Inflammatory macrophage treated with lipopolysaccharide for 4 hours (primary cell): Measurements from ENCODE around the gene EHBP1.
"Not testable (repeated sequence)": the region's sequence is repeated elsewhere in the genome, so short reads cannot be mapped to it uniquely, and the experiment has no call there.

Experiments used
- DNase-seq: peaks from one replicate; pipeline ENCODE4 v3.0.0-alpha.2; 2020

Gene EHBP1

DNA sequence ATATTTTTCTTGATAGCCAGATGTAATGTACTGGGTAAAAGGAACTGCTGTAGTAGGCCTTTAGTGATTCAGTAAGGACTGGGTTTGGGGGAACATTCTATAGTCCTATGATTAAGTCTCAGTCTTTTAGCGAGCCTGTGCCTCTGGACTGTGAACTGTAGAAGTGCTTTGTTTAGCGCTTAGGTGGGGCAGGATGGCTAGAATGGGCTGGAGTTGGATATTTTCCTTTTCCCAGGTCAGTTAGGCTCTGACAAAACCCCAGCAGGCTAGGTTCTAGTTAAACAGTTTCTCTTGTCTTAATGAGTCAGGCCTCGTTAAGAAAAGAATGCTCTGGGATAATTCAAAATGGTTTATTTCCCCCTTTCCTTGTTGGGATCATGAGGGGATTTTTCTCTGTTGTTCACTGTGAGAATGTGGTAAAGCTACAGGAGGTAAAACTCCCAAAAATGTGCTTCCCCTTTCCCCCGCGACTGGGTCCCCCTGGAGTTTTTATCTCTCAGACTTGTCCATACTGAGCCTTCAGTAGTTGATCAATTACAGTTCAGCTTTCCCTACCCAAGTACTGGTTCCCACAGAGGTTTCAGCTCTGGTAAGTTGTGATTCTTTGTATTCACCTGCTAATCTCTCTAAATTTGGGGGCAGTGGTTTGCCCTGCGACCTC, 31.5 kb downstream of the EHBP1 start:
- no peak for DNase-seq

DNA sequence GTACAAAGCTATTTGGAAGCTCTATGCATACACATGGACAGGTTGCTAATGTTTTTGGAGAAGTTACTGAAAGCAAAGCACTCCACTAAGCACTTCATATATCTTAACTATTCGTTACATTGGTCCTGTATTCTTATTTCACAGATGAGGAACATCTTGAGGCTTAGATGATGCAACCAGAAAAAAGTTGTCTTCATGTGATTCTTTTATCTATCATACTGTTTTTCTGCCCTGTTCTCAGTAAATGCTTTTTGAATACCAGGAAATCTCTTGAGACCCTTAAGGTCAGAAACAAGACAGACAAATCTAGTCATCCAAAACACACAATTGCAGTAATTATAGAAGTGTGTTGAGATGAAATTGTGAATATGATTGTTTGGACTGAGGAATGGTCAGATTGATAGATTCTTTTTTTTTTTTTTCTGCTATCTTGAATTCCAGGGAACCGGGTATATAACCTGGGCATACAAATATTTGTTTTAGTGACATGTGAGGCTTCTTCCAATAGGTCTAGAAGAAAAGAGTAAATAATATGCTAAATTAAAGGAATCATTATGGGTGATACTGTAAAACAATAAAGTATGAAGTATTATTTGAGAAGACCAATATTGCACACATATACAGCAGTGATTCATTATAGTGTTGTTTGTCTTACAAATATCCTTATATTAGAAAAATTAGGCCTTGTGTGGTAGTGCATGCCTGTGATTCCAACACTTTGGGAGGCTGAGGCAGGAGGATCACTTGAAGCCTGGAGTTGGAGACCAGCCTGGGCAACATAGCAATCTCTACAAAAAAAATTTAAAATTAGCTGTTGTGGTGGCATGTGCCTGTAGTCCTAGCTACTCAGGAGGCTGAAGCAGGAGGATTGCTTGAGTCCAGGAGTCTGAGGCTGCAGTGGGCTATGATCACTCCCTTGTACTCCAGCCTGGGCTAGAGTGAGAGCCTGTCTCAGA, 33.7 kb downstream of the EHBP1 start:
- DNase-seq: no peak

DNA sequence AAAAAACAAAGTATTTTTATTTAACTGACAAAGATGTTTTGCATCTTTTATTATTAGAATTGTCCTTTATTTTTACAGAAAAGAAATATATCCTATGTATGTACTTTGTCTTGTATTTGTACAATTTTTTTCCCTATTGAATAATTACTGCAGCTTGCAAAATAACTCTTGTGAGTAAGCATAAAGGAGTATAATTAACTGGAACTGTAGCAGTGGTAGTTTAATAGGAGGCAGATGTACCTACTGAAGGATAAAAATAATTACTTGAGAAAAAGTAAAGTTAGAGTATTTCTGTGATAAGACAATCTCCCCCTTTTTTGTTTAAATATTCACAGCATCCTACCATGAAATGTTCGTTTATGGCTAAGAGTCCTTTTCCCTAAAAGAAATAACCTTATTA, 34.7 kb downstream of the EHBP1 start:
- DNase-seq: no peak

DNA sequence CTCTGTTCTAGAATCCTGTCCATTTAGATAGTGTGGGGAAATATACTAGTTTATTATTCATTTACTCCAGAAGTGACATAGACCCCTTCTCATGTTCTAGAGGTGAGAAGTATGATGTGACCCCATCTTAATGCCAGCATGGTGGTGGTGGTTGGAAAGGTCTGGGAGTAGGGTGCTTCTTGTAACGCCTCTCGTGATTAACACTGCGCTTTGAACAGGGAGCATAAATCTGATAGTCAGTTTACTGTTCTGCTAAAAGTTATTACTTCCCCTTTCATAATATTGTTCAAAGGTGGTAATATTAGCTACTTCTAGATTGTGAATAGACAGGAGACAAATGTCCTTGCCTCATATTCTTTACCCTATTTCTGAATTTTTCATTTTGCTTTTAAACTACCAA, 35.6 kb downstream of the EHBP1 start:
- DNase-seq: no peak

DNA sequence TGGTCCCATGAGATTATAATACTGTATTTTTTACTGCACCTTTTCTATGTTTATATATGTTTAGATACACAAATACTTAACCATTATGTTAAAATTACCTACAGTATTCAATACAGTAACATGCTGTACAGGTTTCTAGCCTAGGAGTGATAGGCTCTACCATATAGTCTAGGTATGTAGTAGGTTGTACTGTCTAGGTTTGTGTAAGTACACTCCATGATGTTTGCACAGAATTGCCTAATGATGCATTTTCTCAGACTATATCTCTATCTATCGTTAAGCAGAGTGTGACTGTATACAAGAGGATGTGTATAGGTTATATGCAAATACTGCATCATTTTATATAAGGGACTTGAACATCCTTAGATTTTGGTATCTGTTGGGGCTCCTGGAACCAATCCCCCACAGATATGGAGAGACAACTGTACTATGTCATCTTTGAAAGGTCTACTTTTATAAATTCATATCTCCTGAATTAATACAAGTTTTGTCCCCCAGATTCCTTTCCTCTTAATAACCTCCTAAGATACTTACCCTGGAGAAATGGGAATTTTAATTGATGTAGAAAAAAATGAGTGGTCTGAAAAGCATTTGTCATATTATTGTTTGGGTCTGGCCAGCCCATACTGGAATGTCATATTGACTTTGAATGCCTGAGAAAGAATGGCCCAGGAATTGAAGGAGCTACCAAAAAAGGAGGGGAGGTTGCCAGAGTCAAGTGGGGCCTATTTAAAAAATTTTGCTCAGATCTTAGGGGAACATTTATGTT, 36.6 kb downstream of the EHBP1 start:
- no peak for DNase-seq

DNA sequence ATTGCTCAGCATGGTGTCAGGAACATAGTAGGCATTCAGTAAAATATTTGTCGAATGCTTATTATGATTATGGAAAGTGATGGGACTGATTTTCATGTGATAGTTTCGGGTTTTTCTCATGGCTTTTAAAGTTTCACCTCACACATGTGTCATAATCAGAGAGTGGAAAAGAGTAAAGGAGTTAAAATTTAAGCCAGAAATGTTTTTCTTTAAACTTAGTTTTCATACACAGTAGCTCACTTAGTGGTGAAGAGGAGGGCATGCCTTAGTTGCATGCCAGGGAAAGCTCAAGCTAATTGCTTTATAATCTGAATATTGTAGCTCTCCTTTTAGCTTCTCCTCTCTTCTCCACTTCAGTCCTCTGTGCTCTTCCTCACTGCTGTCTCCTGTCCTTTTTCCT, 38.0 kb downstream of the EHBP1 start:
- DNase-seq: no peak

DNA sequence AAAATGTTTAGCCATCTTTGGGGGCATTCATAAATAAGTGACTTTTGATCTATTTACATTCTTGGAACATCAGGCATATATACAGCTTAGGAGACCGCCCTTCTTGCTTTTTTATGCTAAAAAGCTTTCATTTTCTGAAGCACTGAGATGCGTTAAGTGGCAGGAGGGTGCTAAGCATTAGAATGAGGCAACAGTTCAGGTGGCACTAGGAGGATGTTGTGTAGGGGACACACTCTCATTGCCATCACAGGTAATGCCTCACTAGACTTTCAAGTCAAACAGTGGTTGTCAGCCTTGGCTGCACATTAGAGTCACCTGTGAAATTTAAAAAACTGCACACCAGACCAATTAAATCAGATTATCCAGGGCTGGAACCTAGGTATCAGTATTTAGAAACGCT, 39.1 kb downstream of the EHBP1 start:
- DNase-seq: no peak

DNA sequence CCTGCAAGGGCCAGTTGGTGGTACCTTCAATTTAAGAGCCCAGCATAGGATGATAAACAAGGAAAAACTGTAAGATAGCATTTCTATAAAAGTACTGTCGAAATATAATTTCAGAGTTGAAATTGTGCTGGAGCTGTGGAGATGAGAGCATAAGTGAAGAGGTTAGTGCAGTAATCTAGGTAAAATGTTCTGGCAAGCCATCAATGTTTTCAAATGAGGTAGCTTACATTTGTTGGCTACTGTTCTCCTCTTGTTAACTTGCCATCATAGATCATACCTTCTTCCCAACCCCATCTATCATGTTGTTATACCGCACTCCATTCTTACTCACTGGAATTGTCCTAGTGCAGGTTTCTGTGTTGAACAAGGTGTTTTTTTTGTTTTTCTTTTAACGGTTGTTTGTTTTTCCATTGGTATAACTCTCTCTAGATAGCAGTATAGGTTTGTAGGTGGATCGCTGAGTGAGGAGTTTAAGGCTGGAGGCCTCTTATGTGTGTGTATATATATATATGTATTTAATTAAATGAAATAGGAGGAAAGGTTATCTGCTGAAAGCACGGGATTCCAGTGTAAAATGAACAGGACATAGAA, 40.5 kb downstream of the EHBP1 start:
- no peak for DNase-seq

DNA sequence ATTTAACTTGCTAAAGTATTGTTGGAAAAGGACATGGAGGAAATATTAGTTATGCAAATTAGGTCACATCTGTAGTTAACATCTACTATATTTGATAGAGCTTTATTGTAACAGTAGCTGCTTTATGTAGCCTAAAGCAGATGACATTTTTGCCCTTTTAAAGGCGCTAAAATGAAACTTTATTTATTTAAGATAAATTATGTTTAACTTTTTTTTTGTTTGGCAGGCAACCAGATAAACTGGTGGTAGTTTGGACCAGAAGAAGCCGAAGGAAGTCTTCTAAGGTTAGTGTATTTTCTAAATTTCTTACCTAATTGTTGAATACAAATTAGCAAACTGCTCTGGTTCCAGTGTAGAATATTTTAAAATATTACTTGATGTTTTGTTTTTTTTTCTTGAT, 41.7 kb downstream of the EHBP1 start:
- no peak for DNase-seq

DNA sequence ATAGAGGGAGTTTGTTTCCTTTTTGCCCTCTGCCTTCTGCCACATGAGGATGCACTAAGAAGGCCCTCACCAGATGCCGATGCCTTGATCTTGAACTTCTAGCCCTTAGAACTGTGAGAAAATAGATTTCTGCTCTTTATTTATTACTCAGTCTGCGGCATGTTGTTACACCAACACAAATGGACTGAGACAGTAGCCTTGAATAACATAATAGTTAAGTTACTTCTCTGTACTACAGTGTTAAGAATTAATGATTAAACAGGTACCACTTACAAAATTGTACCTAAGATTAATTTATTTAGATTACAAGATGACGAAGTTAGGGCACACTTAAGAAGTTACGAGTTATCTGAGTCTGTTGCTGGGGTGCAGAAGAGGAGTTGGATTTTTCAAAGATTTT, 42.4 kb downstream of the EHBP1 start:
- DNase-seq: no peak

DNA sequence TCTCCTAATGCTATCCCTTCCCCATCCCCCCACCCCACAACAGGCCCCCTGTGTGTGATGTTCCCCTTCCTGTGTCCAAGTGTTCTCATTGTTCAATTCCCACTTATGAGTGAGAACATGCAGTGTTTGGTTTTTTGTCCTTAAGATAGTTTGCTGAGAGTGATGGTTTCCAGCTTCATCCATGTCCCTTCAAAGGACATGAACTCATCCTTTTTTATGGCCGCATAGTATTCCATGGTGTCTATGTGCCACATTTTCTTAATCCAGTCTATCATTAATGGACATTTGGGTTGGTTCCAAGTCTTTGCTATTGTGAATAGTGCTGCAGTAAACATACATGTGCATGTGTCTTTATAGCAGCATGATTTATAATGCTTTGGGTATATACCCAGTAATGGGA, 43.6 kb downstream of the EHBP1 start:
- not testable (repeated sequence) for DNase-seq

DNA sequence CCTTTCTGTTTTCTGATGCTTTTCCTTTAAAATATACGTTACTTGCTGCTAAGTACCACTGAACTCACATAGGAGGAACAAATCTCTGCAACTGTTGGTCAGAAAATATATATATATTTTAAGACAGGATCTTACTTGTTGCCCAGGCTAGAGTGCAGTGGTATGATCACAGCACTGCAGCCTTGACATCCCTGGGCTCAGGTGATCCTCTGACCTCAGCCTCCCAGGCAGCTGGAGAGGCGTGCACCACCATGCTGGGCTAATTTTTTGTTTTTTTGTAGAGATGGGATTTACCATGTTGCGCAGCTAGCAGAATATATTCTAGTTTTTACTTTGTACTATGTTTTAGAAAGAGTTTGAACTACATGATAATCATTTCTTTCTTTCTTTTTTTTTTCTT, 51.5 kb downstream of the EHBP1 start:
- DNase-seq: no peak

DNA sequence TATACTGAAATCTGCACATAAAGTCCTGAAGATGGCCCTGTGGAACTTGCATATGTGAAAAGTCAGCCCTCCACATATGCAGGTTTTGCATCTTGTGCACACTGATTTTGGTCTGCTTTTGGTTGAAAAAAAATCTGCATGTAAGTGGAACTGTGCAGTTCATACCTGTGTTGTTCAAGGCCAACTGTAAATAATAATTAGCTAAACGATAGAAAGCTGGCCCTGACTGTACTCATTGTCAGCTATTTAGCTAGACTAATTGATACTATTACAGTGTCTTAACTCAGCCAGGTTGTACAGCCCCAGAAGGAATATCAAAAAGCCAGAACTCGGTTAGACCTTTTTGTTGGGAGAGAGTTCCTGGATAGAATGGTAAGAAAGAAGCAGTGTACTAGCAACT, 54.5 kb downstream of the EHBP1 start:
- DNase-seq: no peak

DNA sequence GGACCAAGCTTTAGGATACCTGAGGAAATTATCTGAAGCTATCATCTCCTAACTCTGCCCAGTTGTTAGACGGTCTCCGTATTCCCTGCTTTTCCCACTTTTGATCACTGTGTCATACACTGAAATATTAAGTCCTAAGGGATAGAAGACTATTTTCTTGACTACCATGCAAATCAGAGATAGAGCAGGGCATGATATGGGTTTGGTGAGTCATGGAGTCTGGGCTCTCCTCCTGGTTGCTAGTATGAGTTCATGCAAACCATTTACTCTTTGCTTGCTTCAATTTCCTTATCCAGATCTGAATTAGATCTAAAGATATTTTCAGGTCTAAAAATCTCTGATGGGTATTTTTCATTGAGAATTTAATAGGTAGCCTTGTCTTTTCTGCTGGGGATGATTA, 55.0 kb downstream of the EHBP1 start:
- DNase-seq: no peak

DNA sequence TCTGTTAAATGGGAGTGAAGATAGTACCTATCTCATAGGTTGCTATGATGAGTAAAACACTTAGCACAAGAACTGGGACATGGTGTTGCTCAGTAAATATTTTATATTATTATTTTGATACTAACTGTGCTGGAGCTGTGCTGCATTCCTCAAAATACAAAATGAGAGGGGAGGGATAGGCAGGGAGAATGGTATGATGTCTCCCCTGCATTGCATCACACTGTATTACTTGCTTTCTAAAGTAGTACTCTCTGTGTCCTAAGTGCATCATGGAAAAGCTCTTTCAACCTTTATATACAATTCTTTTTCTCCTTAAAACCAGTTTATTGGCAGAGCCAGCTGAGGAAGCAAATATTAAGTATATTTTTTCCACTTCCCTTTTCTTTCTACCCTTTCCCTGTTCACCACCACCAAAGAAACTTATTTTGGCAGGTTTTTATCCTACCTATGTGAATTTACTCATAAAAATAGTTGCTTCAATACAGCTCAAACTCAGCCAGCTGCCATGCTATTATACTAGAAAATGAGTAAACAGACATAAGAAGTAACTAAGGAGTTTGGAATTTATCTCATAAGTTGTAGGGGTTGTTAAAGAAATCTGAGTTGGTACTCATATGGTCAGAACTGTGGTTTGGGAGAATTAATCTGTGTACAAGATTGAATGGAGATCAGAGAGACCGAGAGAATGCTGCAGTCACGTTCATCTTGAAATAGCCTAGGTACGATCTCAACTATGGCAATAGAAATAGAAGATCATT, 60.3 kb downstream of the EHBP1 start:
- DNase-seq: no peak

DNA sequence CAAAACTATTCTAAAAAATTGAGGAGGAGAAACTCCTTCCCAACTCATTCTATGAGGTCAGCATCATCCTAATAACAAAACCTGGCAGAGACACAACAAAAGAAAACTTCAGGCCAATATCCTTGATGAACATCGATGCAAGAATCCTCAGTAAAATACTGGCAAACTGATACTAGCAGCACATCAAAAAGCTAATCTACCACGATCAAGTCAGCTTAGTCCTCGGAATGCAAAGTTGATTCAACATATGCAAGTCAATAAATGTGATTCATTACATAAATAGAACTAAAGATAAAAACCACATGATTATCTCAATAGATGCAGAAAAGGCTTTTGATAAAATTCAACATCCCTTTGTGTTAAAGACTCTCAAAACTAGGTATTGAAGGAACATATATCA, 63.1 kb downstream of the EHBP1 start:
- DNase-seq: no peak

DNA sequence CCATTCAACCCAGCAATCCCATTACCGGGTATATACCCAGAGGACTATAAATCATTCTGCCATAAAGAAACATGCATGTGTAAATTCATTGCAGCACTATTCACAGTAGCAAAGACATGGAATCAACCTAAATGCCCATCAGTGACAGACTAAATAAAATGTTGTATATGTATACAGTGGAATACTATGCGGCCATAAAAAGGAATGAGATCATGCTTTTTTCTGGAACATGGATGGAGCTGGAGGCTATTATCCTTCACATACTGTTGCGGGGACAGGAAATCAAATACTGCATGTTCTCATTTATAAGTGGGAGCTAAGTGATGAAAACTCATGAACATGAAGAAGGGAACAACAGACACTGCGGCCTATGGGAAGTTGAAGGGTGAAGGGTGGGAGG, 65.1 kb downstream of the EHBP1 start:
- DNase-seq: no peak

DNA sequence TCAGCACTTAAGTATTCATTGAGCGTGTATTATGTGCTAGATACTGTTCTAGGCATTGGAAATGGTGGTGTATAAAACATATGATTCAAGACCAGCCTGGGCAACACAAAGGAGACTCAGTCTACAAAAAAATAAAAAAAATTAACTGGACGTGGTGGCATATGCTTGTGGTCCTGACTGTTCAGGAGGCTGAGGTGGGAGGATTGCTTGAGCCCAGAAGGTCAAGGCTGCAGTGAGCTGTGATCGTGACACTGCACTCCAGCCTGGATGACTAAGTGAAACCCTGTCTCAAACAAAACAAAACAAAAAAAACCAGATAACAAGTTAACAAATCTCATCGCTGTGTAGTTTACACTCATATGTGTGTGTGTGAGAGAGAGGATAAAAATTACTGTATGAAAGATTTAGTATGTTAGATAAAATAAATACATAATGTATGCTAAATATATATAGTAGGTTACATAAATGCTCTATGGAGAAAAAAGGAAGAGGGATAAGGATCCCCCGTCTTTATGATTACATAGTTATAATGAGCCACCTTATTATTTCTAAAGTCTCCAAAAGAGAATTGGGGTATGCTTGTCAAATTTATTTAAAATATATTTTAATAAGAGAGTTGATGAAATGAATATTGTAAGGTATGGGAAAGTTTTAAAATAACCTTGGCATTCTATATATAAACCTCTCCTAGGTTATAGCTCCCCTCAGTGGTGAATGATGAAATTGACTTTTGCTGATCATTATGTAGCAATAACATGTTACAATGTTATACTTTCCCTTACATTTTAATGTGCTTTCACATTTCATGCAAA, 69.2 kb downstream of the EHBP1 start:
- DNase-seq: peak; percentile 57

DNA sequence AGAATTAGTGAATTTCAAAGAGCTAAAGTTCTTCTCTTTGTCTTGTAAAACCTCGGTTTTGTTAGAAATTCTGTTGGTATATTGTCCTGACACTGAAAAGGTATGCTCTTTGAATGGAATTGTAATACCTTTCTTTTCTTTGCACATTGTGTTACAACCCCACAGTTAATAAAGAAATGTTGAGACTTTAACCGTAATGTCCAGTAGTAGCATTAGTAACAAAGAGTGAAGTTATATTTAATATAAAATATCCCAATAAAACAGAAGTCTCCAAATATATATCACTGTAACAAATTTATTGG, 69.8 kb downstream of the EHBP1 start:
- no peak for DNase-seq

DNA sequence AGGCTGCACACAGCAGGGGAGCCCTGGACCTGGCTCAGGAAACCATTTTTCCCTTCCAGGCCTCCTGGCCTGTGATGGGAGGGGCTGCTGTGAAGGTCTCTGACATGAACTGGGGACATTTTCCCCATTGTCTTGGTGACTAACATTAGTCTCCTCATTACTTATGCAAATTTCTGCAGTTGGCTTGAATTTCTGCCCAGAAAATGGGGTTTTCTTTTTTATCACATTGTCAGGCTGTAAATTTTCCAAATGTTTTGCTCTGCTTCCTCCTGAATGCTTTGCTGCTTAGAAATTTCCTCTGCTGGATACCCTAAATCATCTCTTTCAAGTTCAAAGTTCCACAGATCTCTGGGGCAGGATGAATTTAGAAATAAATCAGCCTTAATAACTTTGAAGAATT, 78.2 kb downstream of the EHBP1 start:
- no peak for DNase-seq

DNA sequence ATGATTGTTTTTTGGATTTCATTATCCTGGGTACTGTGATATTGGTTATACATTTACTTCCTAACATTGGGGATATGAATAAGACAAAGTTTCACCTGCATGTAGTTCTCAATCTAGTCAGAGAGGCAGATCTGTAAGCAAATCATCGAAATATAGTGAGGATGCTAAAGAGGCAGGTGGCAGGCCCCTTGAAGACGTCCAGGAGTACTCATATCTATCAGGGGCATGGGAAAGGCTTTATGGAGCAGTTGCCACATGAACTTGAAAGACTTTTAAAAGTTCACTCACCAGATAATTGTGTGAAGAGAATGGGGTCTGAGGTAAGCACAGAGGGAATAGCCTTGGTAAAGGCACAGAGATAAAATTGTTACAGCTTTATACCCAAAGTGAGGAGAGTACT, 78.8 kb downstream of the EHBP1 start:
- no peak for DNase-seq

DNA sequence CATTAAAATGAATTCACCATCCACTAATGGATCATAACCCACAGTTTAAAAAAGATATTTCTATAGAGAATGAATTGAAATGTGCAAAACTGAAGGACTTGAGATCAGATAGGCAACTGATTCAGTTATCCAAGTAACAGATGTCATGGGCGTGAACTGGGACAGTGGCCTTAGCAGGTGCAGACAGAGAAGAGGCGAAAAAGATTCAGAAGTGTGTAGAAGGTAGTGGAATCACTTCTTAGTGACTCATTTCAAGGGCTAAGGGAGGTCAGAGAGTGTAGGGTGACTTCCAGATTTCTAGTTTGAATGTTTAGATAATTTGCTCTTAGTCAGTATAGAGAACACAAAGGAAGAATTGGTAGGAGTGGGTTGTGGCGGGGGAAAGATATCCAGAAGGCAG, 79.7 kb downstream of the EHBP1 start:
- no peak for DNase-seq
